NB4 (cell line): ENCODE data around the gene MRPL4.

Experiments used
- CTCF ChIP-seq: IDR thresholded peaks from one replicate; pipeline ENCODE4 v1.5.1; 2012; ENCODE audit warnings: low read depth, low read length
- MAX ChIP-seq: IDR thresholded peaks from 2 replicates; pipeline ENCODE4 v1.6.1; 2011; ENCODE audit warnings: low read depth, low read length

GRCh38 chr19:10279737-10280442 lies 27.9 kb downstream of the MRPL4 start:
- TF ChIP-seq CTCF (peak; percentile 16), MAX (no peak)
